ENCODE data around the gene TANC2.

DNA sequence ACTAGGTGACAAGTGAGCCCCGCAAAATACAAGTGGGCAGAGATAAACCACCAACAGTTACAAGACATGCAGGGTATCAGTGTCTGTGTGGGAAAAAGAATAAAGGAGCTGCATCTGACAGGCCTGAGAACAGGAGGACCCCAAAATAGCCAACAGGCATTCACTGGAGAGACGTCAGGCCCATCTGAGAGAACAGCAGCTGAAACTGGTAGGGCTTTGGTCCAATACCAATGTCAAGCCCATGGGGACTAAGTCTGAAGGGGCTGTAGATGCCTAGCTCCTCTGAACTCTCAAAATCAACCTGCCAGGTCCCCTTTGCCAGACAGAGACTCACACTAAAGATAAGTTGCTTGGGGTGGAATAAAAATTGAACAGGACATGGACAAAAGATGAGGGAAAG is 30.5 kb upstream of the TANC2 start:
- TF ChIP-seq GATA2 (IDR thresholded peaks at IDR 0.05; ENCODE audit: low read depth, low read length) (no peak), GATA3 (IDR thresholded peaks at IDR 0.05; ENCODE audit: low read depth, low read length) (no peak)
